HL-60 (cell line): ENCODE measurements around the gene C16orf86.

Source experiments
- DNase-seq, 2 experiments: peaks; one replicate each; pipeline ENCODE4 v3.0.0-alpha.2; 2010 to 2020; ENCODE audit warnings: low read depth in 1 of 2, low spot score in 1 of 2
- H3K27ac ChIP-seq: fragments of 250-450 bp; sonication (Bioruptor Pico); replicated peaks from 2 replicates; pipeline ENCODE4 v1.5.1; 2020; ENCODE audit warnings: mild to moderate bottlenecking, moderate library complexity
- H3K27me3 ChIP-seq: fragments of 250-450 bp; sonication (Bioruptor Pico); 2 replicates; pipeline ENCODE4 v1.5.1; 2021; ENCODE audit warnings: mild to moderate bottlenecking, moderate library complexity; ENCODE audit not compliant: insufficient read depth, poor library complexity, severe bottlenecking
- H3K4me3 ChIP-seq: replicated peaks from 2 replicates; pipeline ENCODE4 v1.5.1; 2011; ENCODE audit warnings: mild to moderate bottlenecking, control low read depth, low read length; ENCODE audit not compliant: insufficient read depth
- GABPA ChIP-seq: IDR thresholded peaks from 2 replicates; pipeline ENCODE4 v1.6.1; 2012; ENCODE audit warnings: low read depth
- POLR2AphosphoS5 ChIP-seq: IDR thresholded peaks from 2 replicates; pipeline ENCODE4 v1.6.1; 2012; ENCODE audit warnings: low read depth
- SPI1 ChIP-seq: IDR thresholded peaks from 2 replicates; pipeline ENCODE4 v1.6.1; 2012; ENCODE audit warnings: low read depth, mild to moderate bottlenecking, borderline replicate concordance
- TF ChIP-seq, protein P1 (sequence below): IDR thresholded peaks from 2 replicates; pipeline ENCODE4 v1.6.1; 2012; ENCODE audit warnings: low read depth; ENCODE audit not compliant: insufficient replicate concordance
- TF ChIP-seq, protein P2 (sequence below): IDR thresholded peaks from one replicate; pipeline ENCODE4 v1.5.1; 2011; ENCODE audit warnings: low read length, control low read depth, inconsistent platforms; ENCODE audit not compliant: insufficient read depth

C16orf86 gene

DNA sequence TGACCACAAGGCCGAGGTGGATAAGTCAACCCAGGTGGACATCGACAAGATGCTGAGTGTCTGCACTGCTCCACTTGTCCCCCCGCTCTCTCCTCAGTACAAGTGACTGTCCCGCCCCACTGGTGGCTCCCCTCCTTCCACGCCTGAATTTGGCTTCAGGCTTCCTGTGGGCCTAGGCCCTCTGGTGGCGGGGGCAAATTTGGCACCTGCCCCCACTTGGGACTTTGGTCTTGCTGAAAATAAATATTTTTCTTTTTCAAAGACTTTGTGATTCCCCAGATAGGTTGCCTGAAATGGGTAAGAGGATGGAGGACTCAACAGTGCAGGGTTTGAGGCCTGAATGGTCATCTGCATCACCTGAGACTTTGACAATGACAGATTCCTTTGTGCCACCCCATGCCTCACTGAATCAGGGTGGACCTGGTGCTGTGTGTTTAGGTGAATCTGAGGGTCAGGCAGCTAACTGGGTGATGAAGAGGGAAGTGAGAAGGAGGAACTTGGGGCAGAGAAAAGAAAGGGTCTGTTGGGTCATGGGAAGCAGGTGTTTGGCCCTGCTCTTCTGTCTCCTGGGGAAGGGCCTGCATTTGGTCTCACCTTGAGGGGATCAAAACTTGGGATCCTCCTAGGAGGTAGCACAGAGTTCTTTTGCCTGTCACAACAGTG, 2.0 kb downstream of the C16orf86 start:
- H3K27ac ChIP-seq = peak overlapping the region; percentile 97

DNA sequence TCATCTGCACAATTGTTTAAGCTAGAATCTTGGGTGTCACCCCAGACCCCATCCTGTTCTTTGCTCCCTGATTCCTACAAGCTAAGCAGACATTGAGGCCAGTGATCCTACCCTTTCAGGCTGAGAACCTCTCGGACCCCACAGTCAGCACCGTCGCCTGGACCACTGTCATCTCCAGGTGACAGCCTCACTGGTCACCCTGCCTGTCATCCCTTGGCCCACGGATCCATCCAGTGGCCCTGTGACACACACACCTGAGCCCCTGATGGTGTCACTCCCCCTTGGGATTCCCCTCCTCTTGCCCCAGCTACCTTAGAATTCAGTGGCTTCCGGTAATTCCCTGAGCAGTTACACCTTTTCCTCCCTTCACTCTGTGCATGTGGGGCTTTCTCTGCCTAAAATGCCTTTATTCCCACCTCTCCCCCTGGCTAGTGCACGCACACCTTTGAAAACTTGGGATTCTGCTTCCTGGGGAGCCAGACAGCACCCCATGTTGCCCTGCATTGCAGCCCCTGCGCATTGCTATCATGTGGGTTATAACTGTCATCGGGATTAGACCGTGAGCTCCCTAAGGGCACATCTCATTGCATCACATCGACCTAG, 3.0 kb downstream of the C16orf86 start:
- TF ChIP-seq GABPA (no peak), SPI1 (no peak), POLR2AphosphoS5 (no peak)
- TF ChIP-seq, protein P1, sequence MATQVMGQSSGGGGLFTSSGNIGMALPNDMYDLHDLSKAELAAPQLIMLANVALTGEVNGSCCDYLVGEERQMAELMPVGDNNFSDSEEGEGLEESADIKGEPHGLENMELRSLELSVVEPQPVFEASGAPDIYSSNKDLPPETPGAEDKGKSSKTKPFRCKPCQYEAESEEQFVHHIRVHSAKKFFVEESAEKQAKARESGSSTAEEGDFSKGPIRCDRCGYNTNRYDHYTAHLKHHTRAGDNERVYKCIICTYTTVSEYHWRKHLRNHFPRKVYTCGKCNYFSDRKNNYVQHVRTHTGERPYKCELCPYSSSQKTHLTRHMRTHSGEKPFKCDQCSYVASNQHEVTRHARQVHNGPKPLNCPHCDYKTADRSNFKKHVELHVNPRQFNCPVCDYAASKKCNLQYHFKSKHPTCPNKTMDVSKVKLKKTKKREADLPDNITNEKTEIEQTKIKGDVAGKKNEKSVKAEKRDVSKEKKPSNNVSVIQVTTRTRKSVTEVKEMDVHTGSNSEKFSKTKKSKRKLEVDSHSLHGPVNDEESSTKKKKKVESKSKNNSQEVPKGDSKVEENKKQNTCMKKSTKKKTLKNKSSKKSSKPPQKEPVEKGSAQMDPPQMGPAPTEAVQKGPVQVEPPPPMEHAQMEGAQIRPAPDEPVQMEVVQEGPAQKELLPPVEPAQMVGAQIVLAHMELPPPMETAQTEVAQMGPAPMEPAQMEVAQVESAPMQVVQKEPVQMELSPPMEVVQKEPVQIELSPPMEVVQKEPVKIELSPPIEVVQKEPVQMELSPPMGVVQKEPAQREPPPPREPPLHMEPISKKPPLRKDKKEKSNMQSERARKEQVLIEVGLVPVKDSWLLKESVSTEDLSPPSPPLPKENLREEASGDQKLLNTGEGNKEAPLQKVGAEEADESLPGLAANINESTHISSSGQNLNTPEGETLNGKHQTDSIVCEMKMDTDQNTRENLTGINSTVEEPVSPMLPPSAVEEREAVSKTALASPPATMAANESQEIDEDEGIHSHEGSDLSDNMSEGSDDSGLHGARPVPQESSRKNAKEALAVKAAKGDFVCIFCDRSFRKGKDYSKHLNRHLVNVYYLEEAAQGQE = no peak
- TF ChIP-seq, protein P2, sequence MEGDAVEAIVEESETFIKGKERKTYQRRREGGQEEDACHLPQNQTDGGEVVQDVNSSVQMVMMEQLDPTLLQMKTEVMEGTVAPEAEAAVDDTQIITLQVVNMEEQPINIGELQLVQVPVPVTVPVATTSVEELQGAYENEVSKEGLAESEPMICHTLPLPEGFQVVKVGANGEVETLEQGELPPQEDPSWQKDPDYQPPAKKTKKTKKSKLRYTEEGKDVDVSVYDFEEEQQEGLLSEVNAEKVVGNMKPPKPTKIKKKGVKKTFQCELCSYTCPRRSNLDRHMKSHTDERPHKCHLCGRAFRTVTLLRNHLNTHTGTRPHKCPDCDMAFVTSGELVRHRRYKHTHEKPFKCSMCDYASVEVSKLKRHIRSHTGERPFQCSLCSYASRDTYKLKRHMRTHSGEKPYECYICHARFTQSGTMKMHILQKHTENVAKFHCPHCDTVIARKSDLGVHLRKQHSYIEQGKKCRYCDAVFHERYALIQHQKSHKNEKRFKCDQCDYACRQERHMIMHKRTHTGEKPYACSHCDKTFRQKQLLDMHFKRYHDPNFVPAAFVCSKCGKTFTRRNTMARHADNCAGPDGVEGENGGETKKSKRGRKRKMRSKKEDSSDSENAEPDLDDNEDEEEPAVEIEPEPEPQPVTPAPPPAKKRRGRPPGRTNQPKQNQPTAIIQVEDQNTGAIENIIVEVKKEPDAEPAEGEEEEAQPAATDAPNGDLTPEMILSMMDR = no peak
- no peak for DNase-seq
- H3K27me3 ChIP-seq = no peaks in the 10 kb centered on the region
- H3K27ac ChIP-seq = no peak overlapping the region
- H3K4me3 ChIP-seq = no peak overlapping the region

More for the DNA sequence above, 2.0 kb downstream of the C16orf86 start:
- TF ChIP-seq, protein P2 = peak; percentile 9
- TF ChIP-seq, protein P1 = no peak
- peak; percentile 71; the same call in 1 of the 2 replicates for TF ChIP-seq SPI1
- DNase-seq = peak in 1 of 2 experiments; percentile 42
- no peaks in the 10 kb centered on the region for H3K27me3 ChIP-seq
- no peak overlapping the region for H3K4me3 ChIP-seq

DNA sequence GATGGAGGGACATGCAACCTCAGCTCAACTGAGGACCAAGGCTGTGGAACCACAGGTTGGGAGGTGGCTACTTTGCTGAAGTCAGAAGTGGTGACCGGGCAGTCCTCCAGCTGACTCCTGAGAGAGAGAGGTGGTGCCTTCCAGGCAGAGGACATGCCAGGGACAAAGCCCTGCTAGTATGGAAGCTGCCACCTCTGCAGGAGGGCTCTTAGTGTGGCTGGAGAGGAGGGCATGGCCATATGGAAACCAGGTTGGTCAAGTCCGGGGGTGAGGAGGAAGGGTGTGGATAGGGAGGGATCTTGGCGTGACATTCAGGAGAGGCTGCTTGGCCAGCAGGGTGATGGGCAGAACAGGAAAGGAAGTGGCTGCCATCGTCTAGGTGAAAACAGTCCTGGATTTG, 5.7 kb downstream of the C16orf86 start:
- H3K27me3 ChIP-seq = no peaks in the 10 kb centered on the region
- H3K4me3 ChIP-seq = no peak overlapping the region
- TF ChIP-seq, protein P2 = no peak
- no peak; the same call in 1 of the 2 replicates for TF ChIP-seq SPI1
- no peak for TF ChIP-seq GABPA
- no peak for TF ChIP-seq POLR2AphosphoS5
- TF ChIP-seq, protein P1 = no peak
- no peak for DNase-seq
- H3K27ac ChIP-seq = no peak overlapping the region
